A549 (cell line): ENCODE measurements around the gene DAB2IP.

ENCODE experiments used
- CBX2 ChIP-seq: fragments of 200-600 bp; sonication (generic); IDR thresholded peaks from 2 replicates; pipeline ENCODE4 v1.6.1; 2016; ENCODE audit warnings: low read depth, mild to moderate bottlenecking, borderline replicate concordance
- CBX8 ChIP-seq: fragments of 200-600 bp; sonication (generic); IDR thresholded peaks from 2 replicates; pipeline ENCODE4 v1.6.1; 2016
- CHD2 ChIP-seq: fragments of 150-350 bp; IDR thresholded peaks from 2 replicates; pipeline ENCODE4 v1.6.1; 2014; ENCODE audit warnings: low read length; ENCODE audit not compliant: partially characterized antibody
- CHD4 ChIP-seq: fragments of 200-600 bp; sonication (generic); IDR thresholded peaks from 2 replicates; pipeline ENCODE4 v1.6.1; 2016; ENCODE audit warnings: antibody characterized with exemption, mild to moderate bottlenecking, borderline replicate concordance
- EP300 ChIP-seq, 2 experiments: fragments of >200 bp; sonication (Bioruptor Twin); formaldehyde crosslinking; IDR thresholded peaks; 2 replicates in 1 of 2; 3 replicates in 1 of 2; pipeline ENCODE4 v1.6.1; 2016 to 2017
- JUN ChIP-seq, 2 experiments: fragments of >200 bp; sonication (Bioruptor Twin); formaldehyde crosslinking; IDR thresholded peaks; 2 replicates in 1 of 2; 3 replicates in 1 of 2; pipeline ENCODE4 v1.6.1; 2016 to 2017
- KDM1A ChIP-seq: fragments of 200-600 bp; sonication (generic); IDR thresholded peaks from 2 replicates; pipeline ENCODE4 v1.6.1; 2016; ENCODE audit warnings: low read depth, mild to moderate bottlenecking
- POLR2A ChIP-seq: IDR thresholded peaks from 2 replicates; pipeline ENCODE4 v1.6.1; 2012; ENCODE audit warnings: mild to moderate bottlenecking, low read length
- RAD21 ChIP-seq, 2 experiments: fragments of >200 bp in 1 of 2; sonication (Bioruptor Twin) in 1 of 2; formaldehyde crosslinking in 1 of 2; IDR thresholded peaks in 1 of 2; conservative IDR thresholded peaks in 1 of 2; 2 replicates in 1 of 2; 3 replicates in 1 of 2; pipeline ENCODE4 v1.6.1; 2012 to 2018; ENCODE audit warnings: inconsistent platforms in 1 of 2
- RARB ChIP-seq: fragments of 250-450 bp; sonication (Bioruptor Pico); IDR thresholded peaks from 2 replicates; pipeline ENCODE4 v1.8.0; 2021; ENCODE audit warnings: mild to moderate bottlenecking, moderate library complexity
- RNF2 ChIP-seq: fragments of 200-600 bp; sonication (generic); IDR thresholded peaks from 2 replicates; pipeline ENCODE4 v1.6.1; 2016; ENCODE audit warnings: low read depth, mild to moderate bottlenecking, antibody characterized with exemption, moderate library complexity, borderline replicate concordance
- SMC3 ChIP-seq: fragments of >200 bp; sonication (Bioruptor Twin); formaldehyde crosslinking; IDR thresholded peaks from 3 replicates; pipeline ENCODE4 v1.6.1; 2018; ENCODE audit warnings: inconsistent platforms
- TP53 ChIP-seq: fragments of 250-450 bp; sonication (Bioruptor Pico); IDR thresholded peaks from 2 replicates; pipeline ENCODE4 v1.5.0; 2021; ENCODE audit warnings: mild to moderate bottlenecking, moderate library complexity
- TF ChIP-seq, protein P1 (sequence below): fragments of >200 bp; sonication (Bioruptor Twin); formaldehyde crosslinking; IDR thresholded peaks from 3 replicates; pipeline ENCODE4 v1.5.1; 2016

GRCh38 chr9:121674952-121675351, 23.5 kb downstream of the DAB2IP start:
- TF ChIP-seq EP300 (IDR thresholded peaks at IDR 0.05) (no peak), POLR2A (no peak), SMC3 (no peak), RAD21 (conservative IDR thresholded peaks at IDR 0.05 in 1 of 2, IDR thresholded peaks at IDR 0.05 in 1 of 2) (no peak), KDM1A (no peak), TP53 (CRISPR knock-in tag) (no peak), RARB (no peak), RNF2 (no peak), CBX2 (no peak), CHD2 (no peak), CBX8 (no peak), JUN (IDR thresholded peaks at IDR 0.05) (no peak), CHD4 (no peak)
- TF ChIP-seq, protein P1, sequence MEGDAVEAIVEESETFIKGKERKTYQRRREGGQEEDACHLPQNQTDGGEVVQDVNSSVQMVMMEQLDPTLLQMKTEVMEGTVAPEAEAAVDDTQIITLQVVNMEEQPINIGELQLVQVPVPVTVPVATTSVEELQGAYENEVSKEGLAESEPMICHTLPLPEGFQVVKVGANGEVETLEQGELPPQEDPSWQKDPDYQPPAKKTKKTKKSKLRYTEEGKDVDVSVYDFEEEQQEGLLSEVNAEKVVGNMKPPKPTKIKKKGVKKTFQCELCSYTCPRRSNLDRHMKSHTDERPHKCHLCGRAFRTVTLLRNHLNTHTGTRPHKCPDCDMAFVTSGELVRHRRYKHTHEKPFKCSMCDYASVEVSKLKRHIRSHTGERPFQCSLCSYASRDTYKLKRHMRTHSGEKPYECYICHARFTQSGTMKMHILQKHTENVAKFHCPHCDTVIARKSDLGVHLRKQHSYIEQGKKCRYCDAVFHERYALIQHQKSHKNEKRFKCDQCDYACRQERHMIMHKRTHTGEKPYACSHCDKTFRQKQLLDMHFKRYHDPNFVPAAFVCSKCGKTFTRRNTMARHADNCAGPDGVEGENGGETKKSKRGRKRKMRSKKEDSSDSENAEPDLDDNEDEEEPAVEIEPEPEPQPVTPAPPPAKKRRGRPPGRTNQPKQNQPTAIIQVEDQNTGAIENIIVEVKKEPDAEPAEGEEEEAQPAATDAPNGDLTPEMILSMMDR: no peak
